GM13977 (cell line): Measurements from ENCODE around the gene KCNH6.

Experiments
- DNase-seq: peaks from one replicate; pipeline ENCODE4 v3.0.0; 2012; ENCODE audit warnings: low spot score
- in situ Hi-C: fragments of 300-500 bp; cut with MboI; formaldehyde crosslinking; loops from one replicate; pipeline ENCODE4 v1.12.0; 2022; ENCODE audit warnings: low sequenced_read_pairs, low pct_unique_long_range_greater_than_20kb, mixed read lengths, inconsistent platforms; ENCODE audit not compliant: unreplicated experiment
- TF ChIP-seq, protein P1 (sequence below): IDR thresholded peaks from 2 replicates; pipeline ENCODE4 v1.5.1; 2012; ENCODE audit warnings: mild to moderate bottlenecking, control low read depth; ENCODE audit not compliant: insufficient read depth; ENCODE audit errors: extremely low read depth, missing control alignments

KCNH6 gene

GRCh38 chr17:63531022-63531965 lies 8.1 kb downstream of the KCNH6 start:
- in situ Hi-C loops, result no loop called here
- TF ChIP-seq, protein P1, sequence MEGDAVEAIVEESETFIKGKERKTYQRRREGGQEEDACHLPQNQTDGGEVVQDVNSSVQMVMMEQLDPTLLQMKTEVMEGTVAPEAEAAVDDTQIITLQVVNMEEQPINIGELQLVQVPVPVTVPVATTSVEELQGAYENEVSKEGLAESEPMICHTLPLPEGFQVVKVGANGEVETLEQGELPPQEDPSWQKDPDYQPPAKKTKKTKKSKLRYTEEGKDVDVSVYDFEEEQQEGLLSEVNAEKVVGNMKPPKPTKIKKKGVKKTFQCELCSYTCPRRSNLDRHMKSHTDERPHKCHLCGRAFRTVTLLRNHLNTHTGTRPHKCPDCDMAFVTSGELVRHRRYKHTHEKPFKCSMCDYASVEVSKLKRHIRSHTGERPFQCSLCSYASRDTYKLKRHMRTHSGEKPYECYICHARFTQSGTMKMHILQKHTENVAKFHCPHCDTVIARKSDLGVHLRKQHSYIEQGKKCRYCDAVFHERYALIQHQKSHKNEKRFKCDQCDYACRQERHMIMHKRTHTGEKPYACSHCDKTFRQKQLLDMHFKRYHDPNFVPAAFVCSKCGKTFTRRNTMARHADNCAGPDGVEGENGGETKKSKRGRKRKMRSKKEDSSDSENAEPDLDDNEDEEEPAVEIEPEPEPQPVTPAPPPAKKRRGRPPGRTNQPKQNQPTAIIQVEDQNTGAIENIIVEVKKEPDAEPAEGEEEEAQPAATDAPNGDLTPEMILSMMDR, result no peak
- no peak for DNase-seq

DNA sequence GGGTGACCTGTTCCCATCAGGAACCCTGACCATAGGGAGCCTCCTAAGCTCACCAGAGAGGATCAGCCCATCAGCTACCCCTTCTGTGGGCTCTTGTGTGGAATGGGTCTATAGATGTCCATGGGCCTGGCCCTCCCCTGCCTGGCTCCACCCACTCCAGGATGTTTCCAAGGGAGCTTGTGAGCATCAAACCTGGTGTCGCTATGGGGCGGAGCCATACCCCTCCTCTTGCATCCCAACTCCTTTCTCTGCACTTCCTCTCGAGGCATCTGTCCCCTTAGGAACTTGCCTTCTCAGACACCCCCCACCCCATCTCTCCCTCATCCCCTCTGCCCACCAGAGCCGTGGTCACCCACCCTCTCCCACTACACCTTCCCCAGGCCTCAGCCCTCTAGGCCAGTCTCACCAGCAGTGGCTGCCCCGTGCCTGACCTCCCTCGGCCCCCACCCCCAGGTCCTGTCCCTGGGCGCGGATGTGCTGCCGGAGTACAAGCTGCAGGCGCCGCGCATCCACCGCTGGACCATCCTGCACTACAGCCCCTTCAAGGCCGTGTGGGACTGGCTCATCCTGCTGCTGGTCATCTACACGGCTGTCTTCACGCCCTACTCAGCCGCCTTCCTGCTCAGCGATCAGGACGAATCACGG lies 10.4 kb downstream of the KCNH6 start:
- in situ Hi-C loops, result no loop called here
- TF ChIP-seq, protein P1, result no peak
- DNase-seq, result no peak

DNA sequence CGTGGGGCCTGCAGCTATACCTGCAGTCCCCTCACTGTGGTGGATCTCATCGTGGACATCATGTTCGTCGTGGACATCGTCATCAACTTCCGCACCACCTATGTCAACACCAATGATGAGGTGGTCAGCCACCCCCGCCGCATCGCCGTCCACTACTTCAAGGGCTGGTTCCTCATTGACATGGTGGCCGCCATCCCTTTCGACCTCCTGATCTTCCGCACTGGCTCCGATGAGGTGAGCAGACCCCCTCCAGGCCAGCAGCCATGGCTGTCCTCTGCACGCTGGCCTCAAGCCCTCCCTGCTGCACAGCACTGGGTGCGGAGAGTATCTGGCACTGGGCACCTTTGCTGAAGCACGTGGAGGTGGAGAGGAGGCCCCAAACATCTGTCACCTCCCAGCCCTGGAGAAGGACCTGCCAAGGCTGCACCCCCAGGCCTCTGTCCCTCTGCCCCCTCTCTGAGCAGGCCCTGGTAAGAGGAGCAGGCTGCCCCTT lies 11.0 kb downstream of the KCNH6 start:
- TF ChIP-seq, protein P1, result no peak
- in situ Hi-C loops, result no loop called here
- no peak for DNase-seq

DNA sequence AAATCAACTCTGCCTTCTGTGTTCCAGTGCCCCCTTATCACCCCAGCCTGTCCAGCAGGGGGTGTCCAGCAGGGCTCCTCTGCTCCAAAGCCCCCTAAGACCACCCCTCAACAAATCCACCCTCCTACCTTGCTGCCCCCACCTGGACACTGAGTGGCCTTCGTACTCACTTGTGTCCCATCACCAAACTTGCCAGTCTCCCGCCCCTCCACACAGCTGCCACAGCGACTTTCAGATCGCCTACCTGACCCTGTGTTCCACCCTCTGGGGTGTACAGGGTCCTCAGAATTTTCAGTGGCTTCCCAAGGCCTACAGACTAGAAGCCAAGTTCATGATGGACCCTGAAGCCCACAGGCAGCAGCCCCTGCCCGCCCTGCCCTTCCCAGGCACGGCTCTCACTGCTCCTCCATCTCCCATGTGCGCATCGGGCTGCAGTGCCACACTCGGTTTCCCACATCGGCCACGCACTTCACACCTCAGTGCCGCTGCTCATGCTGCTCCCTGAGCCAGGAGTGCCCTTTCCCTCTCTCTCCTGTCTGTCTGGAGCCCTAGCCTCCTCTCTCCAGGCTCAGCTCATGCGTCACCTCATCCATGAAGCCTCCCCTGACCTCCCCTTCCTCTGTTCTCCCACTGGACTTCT lies 11.8 kb downstream of the KCNH6 start:
- DNase-seq, result no peak
- in situ Hi-C loops, result no loop called here
- TF ChIP-seq, protein P1, result no peak

GRCh38 chr17:63535640-63536039 lies 12.5 kb downstream of the KCNH6 start:
- TF ChIP-seq, protein P1, result no peak
- in situ Hi-C loops, result no loop called here
- DNase-seq, result no peak

GRCh38 chr17:63537001-63537400 lies 13.8 kb downstream of the KCNH6 start:
- in situ Hi-C loops, result no loop called here
- TF ChIP-seq, protein P1, result no peak
- no peak for DNase-seq
